Activated gamma-delta T cell treated with anti-CD3 and anti-CD28 coated beads, Interleukin-2, amount 50 U/mL, for 16 hours (primary cell): ENCODE data around the gene IGF2BP1.

Experiments used
- DNase-seq: peaks from one replicate; pipeline ENCODE4 v3.0.0-alpha.2; 2020; ENCODE audit warnings: low read depth

IGF2BP1 gene

DNA sequence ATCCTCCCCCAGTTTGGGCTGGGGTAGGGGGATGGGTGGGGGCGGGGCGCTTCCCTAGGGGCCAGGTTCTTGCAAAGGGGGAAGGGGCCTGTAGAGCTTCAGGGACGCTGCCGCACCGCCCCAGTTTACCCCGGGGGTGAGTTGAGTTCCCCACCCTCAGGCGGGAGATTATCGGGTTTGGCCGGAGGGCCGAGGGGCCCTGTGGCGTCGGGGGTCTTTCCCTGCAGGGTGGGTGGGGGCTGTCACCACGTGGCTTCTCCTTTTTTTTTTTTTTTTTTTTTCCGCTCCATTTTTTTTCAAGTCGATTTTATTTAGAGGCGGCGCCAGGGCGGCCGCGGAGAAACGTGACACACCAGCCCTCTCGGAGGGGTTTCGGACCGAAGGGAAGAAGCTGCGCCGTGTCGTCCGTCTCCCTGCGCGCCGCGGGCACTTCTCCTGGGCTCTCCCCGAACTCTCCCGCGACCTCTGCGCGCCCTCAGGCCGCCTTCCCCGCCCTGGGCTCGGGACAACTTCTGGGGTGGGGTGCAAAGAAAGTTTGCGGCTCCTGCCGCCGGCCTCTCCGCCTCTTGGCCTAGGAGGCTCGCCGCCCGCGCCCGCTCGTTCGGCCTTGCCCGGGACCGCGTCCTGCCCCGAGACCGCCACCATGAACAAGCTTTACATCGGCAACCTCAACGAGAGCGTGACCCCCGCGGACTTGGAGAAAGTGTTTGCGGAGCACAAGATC lies at the start of gene IGF2BP1:
IGF2BP1 (plus strand) TSS at position 283 of the 724 bp plus-strand sequence; CDS start at position 644, 361 bp downstream.
- no peak for DNase-seq

DNA sequence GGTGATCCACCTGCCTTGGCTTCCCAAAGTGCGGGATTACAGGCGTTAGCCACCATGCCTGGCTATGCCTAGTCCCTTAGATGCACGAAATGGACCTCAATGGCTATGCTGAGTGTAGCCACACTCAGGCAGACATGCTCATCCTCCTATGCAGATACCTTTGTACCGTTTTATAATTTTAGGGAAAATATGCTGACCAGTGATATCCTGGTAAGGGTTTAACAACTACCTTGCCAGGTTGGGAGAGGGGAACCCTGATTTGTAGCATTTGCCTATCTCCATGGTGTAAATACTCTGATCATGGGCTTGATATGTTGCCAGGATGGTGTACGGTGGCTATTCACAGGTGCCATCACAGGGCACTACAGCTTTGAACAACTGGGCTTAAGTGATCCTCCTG lies 45.6 kb upstream of the IGF2BP1 start:
- no peak for DNase-seq

DNA sequence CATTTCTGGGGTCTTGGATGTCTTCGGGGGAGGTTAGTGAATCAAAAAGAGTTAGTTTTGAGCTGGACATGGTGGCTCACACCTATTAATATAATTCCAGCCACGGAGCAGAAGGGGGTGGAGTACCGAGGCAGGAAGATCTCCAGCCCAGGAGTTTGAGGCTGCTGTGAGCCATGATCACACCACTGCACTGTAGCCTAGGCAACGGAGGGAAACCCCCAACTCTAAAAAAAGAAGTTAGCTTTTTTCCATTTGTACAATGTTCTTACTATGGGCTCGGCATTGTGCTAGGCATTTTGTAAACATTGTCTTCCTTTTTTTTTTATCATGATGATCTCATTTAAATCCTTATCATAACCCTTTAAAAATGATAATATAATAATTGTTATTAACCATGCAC lies 44.3 kb upstream of the IGF2BP1 start:
- no peak for DNase-seq

DNA sequence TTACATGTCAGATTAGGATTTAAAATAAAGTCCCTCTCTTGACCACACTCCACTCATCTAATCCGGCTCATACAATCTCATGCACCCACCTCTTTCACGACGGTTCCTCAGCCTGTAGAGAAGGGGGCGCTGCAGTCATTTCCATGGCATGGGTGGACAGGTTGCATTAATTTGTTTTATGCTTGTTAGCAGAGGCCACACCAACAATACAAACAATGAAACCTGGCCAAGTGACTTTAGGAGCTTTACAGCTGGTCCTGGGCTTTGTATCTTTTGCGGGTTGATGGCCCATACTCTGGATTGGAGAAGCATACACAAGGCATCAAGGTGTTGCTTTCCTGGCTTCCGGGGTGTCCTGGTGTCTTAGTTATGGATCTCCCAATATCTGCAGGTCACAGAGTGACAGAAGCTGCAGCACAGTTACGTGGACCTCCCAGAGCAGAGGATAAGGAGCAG lies 42.9 kb upstream of the IGF2BP1 start:
- DNase-seq, result no peak

DNA sequence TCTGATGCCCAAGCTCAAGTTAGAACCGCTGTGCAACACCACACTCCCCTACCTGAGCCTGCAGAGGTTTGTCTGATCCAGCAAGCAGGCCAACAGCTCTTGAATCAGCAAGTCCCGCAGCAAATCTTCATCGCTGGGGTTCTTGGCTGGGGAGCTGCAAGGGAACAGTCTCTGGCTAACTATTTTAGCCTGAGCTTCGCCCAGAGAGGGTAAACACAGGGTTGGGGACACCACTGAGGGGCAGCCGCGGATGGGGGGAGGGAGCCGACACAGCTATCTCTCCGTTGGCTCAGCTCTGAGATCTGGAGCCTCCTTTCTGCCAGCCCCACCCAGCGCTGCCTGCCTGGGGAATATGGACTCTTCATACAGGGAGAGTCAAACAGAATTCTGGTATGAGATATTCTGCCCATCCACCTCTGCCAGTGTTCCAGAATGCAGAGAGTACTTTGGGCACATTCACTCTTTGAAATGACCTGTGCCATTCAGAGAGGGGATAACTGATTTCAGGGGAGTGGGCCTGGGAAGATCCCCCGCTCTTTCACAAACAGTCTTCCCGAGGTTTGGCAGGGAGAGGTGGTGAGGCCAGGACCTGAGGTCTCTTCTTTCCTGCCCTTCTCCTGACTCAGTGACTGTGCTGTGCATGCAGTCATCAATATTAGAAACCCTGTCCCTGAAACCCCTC lies 36.2 kb upstream of the IGF2BP1 start:
- no peak for DNase-seq

DNA sequence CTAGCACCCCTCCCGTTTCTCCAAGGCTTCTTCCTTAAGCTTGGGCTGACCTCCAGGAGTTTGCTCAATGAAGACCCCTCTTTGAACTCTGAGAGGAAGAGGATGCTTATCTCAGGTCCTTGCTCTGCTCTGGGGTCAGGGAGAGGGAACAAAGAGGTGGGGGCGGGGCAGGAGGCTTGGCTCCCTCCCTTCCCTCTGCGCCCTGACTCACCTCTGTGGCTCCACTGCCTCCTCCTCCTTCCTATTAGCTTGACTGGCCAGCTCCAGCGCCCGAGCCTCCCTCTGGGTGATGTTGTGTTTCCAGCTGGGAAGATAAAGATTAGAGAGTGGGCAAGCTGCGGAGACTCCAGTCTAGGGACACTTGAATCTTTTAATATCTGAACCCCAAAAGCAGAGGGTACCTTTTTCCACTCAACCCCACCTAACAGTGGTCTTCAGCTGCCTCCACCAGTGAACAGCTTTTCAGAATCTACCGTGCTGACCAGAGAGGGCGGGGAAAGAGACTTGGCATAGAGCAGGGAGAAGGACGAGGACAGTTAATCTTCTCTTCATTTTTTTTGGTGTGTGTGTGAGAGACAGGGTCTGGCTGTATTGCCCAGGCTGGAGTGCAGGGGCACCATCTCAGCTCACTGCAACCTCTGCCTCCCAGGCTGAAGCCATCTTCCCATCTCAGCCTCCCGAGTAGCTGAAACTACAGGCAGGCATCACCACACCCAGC lies 35.5 kb upstream of the IGF2BP1 start:
- no peak for DNase-seq

DNA sequence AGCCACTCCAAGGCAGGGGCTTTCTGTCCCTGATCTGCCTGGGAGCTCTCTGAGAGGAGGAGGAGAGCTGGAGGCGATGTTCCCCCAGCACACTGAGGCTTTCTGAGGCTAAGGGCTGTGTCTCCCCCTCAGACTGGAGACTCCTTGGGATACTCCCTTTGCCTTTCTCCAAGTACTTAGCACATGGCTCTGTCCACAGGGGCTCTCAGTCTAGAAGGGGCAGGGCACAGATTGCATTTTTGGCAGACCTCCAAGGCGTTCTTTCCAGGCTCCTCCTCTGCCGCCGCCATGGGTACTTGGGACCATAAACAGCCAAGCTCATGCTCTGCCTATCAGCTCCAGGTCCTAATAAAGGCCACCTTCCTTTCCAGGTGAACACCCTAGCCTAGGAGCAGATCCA lies 27.0 kb upstream of the IGF2BP1 start:
- DNase-seq, result no peak

DNA sequence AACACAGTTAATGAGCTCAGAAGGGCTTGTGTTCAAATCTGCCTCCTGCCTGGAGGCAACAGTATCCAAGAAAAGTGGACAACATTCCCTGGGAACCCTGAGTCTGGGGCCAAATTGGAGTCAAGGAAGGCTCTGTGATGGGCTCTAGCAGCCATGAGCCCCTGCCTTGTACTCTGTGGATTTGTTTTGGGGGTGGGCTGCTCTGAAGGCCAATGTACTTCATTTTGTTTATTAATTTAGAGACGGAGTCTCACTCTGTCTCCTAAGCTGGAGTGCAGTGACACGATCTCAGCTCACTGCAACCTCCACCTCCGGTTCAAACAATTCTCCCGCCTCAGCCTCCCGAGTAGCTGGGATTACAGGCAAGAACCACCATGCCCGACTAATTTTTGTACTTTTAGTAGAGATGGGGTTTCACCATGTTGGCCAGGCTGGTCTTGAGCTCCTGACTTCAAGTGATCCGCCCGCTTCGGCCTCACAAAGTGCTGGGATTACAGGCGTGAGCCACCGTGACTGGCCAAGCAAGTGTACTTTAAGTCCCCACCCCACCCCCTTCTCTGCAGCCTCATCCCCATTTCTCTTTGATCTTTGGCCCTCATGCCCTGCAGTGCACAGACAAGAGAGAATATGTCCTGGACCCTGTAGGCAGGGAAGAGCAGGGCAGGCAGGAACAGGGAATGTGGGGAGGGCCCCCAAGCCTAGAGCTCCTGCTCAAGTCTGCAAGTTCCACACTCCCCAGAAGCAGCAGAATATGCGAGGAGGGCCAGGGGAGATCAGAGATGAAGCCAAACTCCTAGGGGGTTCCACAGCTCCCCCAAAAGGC lies 26.1 kb upstream of the IGF2BP1 start:
- no peak for DNase-seq

DNA sequence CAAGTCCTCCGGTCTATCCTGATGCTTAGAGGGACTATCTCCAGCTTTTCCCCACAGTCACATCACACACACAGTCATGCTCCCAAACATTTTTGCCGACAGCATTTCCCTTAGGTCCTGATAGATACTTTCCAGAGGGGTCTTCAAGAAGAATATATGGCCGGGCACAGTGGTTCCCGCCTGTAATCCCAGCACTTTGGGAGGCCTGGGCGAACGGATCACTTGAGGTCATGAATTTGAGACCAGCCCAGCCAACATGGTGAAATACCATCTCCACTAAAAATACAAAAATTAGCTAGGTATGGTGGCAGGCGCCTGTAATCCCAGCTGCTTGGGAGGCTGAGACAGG lies 24.5 kb upstream of the IGF2BP1 start:
- no peak for DNase-seq

DNA sequence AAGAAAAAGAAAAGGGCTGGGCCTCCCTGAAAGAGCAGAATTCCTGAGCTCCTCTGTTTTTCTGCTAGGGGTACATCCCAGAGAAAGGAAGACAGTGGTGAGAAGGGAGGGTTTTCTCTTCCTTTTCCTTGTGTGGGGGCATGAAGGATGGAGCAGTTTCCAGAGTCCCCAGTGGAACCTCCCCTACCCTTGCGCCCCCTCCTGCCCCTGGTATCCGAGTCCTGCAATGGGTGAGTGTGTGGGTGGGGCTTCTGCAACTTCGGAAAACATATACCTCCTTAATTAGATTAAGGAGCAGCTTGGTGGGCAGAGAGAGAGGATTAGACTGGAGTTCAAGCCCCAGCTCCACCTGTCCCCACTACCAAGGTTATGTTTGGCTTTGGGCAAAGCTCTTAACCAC lies 23.4 kb upstream of the IGF2BP1 start:
- no peak for DNase-seq

DNA sequence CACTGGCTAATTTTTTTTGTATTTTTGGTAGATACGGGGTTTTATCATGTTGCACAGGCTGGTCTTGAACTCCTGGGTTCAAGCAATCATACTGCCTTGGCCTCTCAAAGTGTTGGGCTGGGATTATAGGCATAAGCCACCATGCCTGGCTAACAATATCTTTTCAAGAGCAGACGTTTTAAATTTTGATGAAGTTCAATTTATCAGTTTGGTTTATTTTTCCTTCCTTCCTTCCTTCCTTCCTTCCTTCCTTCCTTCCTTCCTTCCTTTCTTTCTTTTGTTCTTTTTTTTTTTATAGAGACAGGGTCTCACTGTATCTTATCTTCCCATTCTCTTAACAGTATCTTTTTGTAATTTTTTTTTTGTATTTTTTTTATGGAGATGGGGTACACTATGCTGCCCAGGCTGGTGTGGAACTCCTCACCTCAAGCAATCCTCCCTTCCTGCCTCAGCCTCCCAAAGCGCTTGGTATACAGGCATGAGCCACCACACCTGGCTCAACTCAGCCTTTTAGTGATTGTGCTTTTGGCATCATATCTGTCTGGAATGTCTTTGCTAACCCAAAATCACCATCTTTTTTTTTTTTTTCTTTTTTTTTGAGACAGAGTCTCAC lies 15.2 kb upstream of the IGF2BP1 start:
- DNase-seq, result no peak

DNA sequence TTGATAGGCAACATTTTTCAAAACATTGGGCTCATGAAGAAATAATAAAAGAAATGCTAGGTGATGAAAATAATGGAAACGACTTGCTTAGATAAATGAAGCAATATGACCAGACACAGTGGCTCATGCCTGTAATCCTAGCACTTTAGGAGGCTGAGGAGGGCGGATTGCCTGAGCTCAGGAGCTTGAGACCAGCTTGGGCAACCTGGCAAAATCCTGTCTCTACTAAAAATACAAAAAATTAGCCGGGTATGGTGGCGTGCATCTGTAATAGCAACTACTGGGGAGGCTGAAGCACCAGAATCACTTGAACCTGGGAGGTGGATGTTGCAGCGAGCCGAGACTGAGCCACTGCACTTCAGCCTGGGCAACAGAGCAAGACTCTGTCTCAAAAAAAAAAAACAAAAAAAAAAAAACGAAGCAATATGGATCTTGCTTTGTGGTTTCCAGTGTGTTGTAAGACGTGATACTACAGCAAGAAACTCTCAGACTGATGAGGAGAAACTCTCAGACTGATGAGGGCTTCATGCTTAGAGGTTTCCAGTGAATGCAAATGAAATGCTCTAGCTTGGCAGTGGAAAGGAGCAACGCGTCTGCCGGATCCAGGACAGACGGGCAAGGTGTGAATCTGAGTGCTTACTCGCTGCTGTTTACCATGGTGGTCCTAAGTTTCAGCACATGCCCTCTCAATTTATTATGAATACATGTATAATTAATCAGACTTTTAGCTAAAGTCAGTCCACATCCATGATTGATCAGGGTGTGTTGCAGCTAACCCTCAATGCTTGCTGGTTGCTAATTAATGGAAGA lies 11.5 kb upstream of the IGF2BP1 start:
- DNase-seq, result no peak

DNA sequence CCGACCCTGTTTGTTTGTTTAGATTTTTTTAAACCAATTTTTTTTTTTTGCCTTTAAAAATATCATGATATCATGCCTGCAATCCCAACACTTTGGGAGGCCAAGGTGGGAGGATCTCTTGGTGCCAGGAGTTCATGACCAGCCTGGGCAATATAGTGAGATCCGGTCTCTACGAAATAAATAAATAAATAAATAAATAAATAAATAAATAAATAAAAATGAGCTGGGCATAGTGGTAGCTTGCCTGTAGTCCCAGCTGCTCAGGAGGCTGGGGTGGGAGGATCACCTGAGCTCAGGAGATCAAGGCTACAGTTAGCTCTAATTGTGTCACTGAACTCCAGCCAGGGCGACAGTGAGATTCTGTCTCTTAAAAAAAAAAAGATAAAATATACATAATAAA lies 8.1 kb upstream of the IGF2BP1 start:
- DNase-seq, result no peak

DNA sequence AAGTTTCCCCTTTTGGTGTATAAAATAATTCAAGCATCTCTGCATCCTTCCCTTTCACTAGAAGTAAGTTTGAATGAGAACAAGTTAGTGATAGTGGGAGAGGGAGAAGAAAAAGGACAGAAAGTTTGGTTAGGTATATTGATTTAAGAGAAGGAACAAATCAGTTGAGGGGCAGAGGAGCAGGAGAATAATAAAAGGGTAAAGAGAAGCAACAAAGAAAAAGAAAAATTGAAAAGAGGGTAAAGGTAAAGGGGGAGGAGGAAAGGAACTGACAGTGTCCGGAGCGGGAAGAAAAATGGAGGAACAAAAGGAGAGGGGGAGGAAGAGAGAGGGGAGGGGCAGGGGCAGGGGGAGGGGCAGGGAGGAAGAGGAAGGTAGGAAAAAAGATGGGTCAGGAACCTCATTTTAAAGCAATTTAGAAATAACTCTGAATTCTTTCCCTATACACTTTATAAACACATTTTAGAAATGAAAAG lies 6.3 kb upstream of the IGF2BP1 start:
- no peak for DNase-seq

DNA sequence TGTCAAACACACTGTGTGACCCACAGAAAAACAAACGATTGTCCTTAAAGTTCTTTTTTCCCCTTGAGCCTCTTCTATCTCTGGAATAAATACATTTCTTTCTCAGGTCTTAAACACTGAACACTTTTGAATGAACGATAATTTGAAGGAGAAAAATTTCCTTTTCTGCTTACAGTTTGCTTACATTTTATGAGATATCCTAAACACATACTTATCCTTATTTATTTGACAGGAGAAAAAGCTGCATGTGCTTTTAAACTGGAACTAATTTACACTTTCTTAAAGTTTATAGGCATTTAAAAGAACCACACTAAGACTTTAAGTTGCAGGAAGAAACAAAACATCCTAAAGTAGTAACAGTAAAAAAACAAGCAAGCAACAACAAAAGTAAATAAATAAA lies 4.7 kb upstream of the IGF2BP1 start:
- DNase-seq, result no peak

DNA sequence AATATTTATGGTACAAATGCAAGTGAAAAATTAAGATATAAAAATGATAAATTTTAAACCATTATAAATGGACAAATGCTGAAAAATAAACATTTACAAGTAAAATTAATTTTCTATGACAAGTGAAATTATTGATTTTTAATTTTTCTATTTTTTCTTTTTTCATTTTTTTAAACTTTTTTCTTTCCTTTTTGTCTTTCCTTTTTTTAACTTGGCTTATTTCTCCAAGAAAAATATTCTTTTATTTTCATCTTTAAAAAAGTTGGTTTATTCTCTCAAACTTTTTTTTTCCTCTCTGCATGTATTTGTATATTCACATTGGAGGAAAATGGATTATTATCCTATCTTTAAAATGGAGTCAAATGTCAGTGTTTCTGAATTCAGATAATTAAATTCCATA lies 3.9 kb upstream of the IGF2BP1 start:
- DNase-seq, result no peak

DNA sequence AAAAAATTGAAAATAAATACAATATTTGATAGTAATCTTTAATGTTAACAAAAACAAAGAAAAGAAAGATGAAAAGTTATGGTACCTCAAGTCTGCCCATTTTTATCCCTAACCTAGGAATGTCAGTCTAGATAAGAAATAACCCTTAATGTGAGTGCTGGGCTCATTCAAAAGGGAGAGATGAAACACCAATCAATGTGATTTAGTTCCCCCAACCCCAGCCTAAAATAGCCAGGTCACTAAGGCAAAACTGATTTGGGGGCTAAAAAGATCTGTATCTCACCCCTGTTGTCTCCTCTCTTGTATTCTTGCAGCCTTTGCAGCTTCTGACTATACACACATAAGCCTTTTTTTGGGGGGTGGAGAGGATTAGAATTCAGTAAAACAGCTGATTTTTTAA lies 3.2 kb upstream of the IGF2BP1 start:
- no peak for DNase-seq

DNA sequence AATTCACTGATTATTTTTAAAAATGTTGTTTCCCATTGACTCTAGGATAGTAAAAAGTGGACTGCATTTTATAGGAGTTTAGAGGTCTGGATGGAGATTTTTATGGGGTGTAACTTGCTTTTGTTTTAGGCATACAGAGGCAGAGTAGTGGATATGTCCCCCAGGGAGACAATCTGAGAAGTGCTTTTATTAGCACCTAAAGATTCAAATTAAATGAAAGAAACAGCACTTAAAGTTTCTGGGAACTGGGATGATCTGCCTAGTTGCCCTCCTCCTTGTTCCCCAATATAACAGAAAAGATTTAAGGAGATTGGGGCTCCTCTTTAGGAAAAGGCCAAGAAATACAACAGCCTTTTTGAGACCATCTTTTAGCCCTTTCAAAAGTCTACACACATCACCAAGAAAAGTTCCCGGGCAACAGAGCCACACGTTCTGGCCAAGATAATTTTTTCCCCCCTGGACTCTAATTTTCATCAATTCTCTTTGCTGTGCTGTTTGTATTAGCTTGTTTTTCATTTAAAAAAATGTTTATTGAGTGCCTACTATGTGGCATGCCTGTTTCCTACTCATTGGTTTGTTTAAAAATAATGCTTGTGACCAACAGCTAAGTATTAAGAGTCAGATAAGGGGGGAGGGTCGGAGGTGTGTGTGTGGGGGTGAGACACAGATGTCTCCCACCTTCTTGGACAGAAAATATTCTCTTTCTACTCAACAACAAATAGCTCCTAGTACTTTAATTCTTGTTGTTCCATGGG lies 2.5 kb upstream of the IGF2BP1 start:
- DNase-seq, result no peak

DNA sequence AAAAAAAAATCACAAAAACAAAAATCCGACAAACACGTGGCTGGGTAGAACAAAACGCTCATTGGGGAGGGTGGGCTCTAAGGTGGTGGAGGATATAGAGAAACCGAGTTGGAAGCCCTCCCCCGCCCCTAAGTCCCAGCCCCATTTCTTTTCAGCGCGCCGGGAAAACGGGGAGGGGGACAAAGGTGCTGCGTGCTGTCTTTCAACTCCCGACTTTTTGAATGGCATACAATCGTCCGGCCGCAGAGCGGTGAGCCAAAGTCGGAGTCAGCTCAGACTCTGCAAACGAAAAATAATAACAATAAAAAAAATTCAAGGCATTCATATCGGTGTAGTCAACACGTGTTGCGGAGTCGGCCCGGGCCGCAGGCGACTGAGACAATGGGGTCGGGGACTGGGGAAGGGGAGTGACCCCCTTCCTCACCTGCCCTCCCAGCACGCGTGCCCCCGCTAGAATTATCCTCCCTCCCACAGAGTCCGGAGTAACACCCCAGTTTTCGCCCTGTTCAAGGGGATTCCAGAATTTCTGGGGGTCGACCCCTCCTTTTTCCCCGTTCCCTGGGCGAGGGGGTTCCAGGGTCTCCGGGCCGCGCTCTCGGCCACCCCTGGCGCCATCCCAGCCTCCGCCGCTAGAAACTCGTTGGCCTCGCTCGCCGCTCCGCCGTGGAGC lies 1.7 kb upstream of the IGF2BP1 start:
- DNase-seq, result no peak
